IPS DF 4.7 (cell line): ENCODE measurements around the gene CCDC181.
"Not testable (repeated sequence)": the region's sequence is repeated elsewhere in the genome, so short reads cannot be mapped to it uniquely, and the experiment has no call there.

ENCODE experiments used
- DNase-seq: peaks from one replicate; pipeline ENCODE4 v3.0.0-alpha.2; 2013; ENCODE audit warnings: low spot score; ENCODE audit errors: extremely low read depth

The CCDC181 gene

GRCh38 chr1:169427081-169427641 is at the start of gene CCDC181:
Gene CCDC181, minus strand, starts transcription at chr1:169427474. Its CDS starts 2,547 bp downstream, at chr1:169424927.
- peak; percentile 49 for DNase-seq

DNA sequence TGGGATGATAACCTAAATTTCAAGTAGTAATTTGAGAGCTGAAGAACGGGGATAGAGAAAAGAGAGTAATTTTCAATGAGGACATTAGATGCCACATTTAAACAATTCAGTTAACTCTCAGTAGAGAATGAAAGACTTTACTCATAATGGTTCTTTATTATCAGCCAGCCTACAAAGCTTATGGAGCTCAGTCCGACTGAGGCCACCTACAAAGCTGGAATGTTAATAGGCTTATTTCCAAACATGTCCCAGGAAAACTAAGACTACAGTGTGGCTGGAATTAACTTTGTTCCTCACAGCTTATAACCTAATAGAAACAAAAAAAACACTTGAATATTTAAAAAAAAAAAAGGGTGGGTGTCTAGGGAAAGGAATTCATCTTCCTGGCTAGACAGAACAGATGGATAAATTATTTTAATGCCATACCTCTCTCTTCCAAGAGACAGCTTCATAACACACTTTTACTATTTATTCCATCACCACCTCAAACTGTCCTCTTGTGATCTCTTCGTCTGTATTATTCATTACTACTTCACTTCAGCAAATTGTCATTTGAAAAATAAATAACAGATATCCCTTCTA is 48.6 kb upstream of the CCDC181 start:
- no peak for DNase-seq

DNA sequence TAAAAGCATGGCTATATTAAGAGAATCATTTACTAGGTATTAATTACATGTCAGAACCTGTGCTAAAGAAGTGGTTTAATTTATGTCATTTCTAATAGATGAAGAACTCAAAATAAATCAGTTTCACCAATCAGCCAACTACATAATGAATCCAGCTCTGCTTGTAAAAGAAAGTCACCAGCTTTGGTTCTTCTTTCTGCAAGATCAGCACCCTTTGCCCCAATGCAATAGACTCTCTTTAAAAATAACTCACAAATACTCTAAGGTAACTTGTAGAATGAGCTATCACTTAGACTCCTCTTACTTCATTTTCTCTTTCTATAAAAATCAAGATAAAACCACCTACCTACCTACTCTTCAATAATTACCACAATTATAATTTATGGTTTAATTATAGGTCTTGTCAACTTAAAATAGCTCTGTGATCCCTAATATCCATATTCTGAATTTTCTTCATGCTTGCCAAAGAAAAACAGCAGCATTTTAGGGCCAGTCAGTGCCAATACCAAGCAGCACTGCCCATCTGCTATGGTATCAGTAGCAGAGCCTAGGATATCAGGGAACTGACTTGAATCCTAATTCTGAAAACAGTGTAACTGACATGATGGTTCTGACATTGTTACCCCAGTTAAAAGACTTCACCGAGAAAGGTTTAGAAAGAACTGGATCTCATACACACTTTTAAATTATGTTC is 47.2 kb upstream of the CCDC181 start:
- DNase-seq, result no peak

DNA sequence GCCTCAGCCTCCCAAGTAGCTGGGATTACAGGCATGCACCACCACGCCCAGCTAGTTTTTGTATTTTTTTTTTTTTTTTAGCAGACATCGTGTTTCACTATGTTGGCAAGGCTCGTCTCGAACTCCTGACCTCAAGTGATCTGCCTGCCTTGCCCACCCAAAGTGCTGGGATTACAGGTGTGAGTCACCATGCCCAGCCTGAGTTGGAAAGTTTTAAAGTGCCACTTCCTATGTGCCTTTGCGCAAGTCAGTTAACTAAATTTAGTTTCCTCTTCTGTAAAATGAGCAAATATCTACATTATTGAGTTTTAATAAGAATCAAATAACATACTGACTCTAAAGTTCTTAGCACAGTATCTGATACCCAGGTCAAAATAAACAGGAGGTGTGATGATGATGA is 46.1 kb upstream of the CCDC181 start:
- DNase-seq, result no peak

- no peak for DNase-seq
Measured at GRCh38 chr1:169472738-169473137, 45.5 kb upstream of the CCDC181 start.

DNA sequence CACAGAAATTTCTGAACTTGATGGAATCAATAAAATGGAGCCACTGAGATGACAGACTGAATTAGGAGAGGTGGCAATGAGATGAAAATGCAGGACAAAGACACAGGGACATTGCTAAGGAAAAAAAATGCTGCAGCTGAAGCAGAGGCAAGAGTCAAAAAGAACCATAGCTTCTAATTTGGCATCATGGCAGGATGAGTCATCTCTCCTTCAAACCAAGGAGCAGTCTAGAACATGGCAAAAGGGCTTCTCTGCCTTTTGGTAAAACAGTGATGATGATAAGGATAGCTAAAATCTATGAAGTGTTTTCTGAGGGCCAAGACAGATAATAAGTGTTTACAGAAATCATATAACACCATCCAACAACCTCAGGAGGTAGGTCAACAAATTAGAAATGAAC is 41.7 kb upstream of the CCDC181 start:
- no peak for DNase-seq

DNA sequence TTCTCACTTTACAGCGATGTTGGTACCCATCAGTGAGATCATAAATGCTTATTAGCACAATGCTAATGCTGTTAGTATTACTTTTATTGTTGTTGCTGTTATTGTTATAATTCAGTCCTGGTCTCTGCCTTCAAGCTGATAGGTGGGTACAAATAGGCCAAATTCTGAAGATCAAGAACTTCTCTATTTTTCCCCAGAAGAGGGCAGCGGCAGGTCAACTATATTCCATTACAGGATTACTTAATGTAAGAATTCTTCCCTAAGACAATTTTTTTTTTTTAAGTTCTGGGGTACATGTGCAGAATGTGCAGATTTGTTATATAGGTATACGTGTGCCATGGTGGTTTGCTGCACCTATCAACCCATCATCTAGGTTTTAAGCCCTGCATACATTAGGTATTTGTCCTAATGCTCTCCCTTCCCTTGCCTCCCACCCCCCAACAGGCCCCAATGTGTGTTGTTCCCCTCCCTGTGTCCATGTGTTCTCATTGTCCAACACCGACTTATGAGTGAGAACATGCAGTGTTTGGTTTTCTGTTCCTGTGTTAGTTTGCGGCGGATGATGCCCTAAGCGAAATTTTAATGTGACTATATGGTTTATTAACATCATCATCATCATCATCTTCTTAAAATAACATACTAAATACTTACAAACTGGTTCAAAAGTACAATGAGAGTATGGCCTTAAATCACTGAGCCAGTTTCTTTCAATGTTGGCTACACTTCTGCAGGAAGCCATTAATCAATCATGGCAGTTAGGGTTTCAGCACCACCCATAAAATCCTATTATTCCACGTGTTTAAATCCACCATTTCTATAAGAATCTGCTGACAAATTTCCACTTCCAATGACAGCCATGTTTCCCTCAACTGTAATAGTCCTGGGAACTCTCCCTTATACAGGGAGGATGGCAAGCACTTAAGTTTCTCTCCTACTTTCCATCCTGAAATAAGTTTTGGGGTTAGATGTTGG is 39.3 kb upstream of the CCDC181 start:
- DNase-seq, result no peak

GRCh38 chr1:169465281-169465680 is 38.0 kb upstream of the CCDC181 start:
- DNase-seq, result no peak

DNA sequence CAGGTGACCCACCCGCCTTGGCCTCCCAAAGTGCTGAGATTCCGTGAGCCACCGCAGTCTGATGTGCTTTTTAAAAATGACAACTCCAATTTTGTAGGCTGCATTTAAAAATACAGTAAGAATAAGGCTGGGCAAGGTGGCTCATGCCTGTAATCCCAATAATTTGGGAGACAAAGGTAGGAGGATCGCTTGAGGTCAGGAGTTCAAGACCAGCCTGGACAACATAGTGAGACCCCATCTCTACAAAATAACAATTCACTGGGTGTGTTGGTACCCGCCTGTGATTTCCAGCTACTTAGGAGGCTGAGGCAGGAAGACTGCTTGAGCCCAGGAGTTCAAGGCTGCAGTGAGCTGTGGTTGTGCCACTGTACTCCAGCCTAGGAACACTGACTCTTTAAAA is 35.1 kb upstream of the CCDC181 start:
- DNase-seq, result no peak

GRCh38 chr1:169461390-169462000 is 34.2 kb upstream of the CCDC181 start:
- DNase-seq, result no peak

- DNase-seq, result no peak
Measured at GRCh38 chr1:169460191-169460833, 33.0 kb upstream of the CCDC181 start.

- no peak for DNase-seq
Measured at GRCh38 chr1:169457443-169457842, 30.2 kb upstream of the CCDC181 start.

GRCh38 chr1:169456029-169456428 is 28.8 kb upstream of the CCDC181 start:
- no peak for DNase-seq

DNA sequence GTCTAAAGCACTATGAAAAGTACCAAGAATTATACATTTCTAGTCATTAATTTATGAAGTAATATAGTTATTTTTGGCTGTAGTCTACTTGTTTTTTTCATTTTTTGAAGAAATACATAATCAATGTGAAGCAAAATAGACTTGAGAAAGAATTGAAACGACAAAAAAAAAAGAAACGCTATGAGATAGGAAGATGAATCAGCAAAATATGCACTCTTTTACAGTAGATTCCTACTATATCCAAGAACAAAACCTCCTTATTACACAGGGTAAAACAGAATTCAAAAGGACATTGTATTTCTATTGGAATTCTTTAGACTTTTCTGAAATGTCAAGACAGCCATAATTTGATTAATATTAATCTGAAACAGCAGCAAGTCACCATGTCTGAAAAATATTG is 25.6 kb upstream of the CCDC181 start:
- no peak for DNase-seq

GRCh38 chr1:169451218-169451824 is 24.0 kb upstream of the CCDC181 start:
- DNase-seq, result no peak

DNA sequence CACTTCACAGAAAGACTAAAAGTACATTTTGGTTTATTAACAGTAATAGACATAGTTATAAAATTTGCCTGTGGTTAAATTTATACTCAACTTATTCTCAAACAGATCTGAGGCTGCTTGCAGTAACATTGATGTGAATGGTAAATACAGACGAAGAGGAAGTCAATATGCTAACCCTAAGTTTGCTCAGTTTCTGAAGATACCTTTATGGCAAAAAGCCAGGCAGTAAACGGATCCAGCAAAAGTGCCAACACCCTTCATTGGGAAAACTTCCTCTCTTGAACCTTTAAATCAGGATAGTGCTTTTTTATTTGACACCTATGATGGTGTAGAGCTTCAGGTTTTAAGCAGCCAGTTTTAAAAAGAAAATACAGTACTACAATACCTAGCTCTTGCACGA is 16.6 kb upstream of the CCDC181 start:
- DNase-seq, result no peak

- DNase-seq, result no peak
Measured at GRCh38 chr1:169426174-169426705, 1.0 kb downstream of the CCDC181 start.

GRCh38 chr1:169421309-169421708 is 6.0 kb downstream of the CCDC181 start:
- no peak for DNase-seq

DNA sequence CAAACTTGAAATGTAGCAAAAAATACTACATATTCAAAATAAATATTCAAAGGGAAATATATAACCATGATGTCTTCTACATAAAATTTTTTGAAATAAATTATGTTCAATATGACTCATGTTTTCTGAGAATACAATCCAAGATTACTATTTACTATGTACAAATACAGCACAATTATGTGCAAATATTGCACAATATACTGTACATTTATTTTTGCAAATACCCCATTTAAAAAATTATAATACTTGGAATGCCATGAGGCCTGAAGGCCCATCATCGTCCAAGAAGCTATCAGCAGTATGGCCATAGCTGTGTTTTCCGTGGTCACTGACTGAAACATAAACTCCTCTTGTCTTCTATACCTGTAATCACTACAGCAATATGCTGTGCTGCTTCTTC is 12.3 kb downstream of the CCDC181 start:
- DNase-seq, result no peak

- not testable (repeated sequence) for DNase-seq
Measured at GRCh38 chr1:169408340-169408739, 18.9 kb downstream of the CCDC181 start.
